Activated naive CD4-positive, alpha-beta T cell (primary cell): ENCODE results near the gene CXADR.
"Not testable (repeated sequence)": the region's sequence is repeated elsewhere in the genome, so short reads cannot be mapped to it uniquely, and the experiment has no call there.

ENCODE experiments used
- DNase-seq, 4 experiments: peaks; one replicate each; lab custom pipeline; 2025; lab: John Stamatoyannopoulos, UW

CXADR gene

GRCh38 chr21:17512253-17513213, at the start of gene CXADR:
CXADR (plus strand) TSS chr21:17513043; CDS start chr21:17513130, 87 bp downstream.
- DNase-seq = peak; percentile 26 to 75 (median 40)

- no peak for DNase-seq
These were observed 46.7 kb upstream of the CXADR start for GRCh38 chr21:17466166-17466565.

GRCh38 chr21:17467392-17467791, 45.5 kb upstream of the CXADR start:
- no peak for DNase-seq

- no peak for DNase-seq
These were observed 45.0 kb upstream of the CXADR start for GRCh38 chr21:17467829-17468228.

- DNase-seq = no peak
These were observed 44.1 kb upstream of the CXADR start for GRCh38 chr21:17468698-17469097.

- no peak for DNase-seq
These were observed 43.1 kb upstream of the CXADR start for GRCh38 chr21:17469727-17470126.

GRCh38 chr21:17472182-17472581, 40.7 kb upstream of the CXADR start:
- DNase-seq = no peak

GRCh38 chr21:17472592-17473271, 40.1 kb upstream of the CXADR start:
- no peak for DNase-seq

- DNase-seq = no peak
These were observed 36.8 kb upstream of the CXADR start for GRCh38 chr21:17476006-17476405.

GRCh38 chr21:17478156-17478555, 34.7 kb upstream of the CXADR start:
- not testable (repeated sequence) for DNase-seq

- DNase-seq = no peak
These were observed 33.2 kb upstream of the CXADR start for GRCh38 chr21:17479606-17480005.

- DNase-seq = no peak
These were observed 29.9 kb upstream of the CXADR start for GRCh38 chr21:17482928-17483327.

GRCh38 chr21:17488620-17489019, 24.2 kb upstream of the CXADR start:
- DNase-seq = no peak

GRCh38 chr21:17489565-17489964, 23.3 kb upstream of the CXADR start:
- not testable (repeated sequence) for DNase-seq

GRCh38 chr21:17491716-17492414, 21.0 kb upstream of the CXADR start:
- no peak for DNase-seq

GRCh38 chr21:17492415-17493168, 20.3 kb upstream of the CXADR start:
- DNase-seq = no peak

- no peak for DNase-seq
These were observed 18.8 kb upstream of the CXADR start for GRCh38 chr21:17494051-17494450.

- no peak for DNase-seq
These were observed 17.2 kb upstream of the CXADR start for GRCh38 chr21:17495680-17496079.

GRCh38 chr21:17497316-17497715, 15.5 kb upstream of the CXADR start:
- no peak for DNase-seq

GRCh38 chr21:17498586-17498985, 14.3 kb upstream of the CXADR start:
- no peak for DNase-seq

- no peak for DNase-seq
These were observed 11.5 kb upstream of the CXADR start for GRCh38 chr21:17501107-17502006.
